HG03460 (cell line): ENCODE measurements around the gene OR1E2.
"Not testable (repeated sequence)": the region's sequence is repeated elsewhere in the genome, so short reads cannot be mapped to it uniquely, and the experiment has no call there.

Experiments used
- ATAC-seq: cut with Tn5 transposase; IDR thresholded peaks from one replicate; pipeline ENCODE4 v1.9.1; 2021; ENCODE audit not compliant: unreplicated experiment

OR1E2 gene

GRCh38 chr17:3398310-3398709 is 35.3 kb downstream of the OR1E2 start, which contains the start of gene OR1E1:
Gene OR1E1, minus strand, starts transcription at chr17:3398410. Its CDS starts 0 bp downstream, at chr17:3398410.
- no peak for ATAC-seq

- ATAC-seq = not testable (repeated sequence)
Observed at GRCh38 chr17:3397801-3398200, 35.8 kb downstream of the OR1E2 start.

GRCh38 chr17:3389791-3390190 is 43.9 kb downstream of the OR1E2 start:
- no peak for ATAC-seq

GRCh38 chr17:3385869-3386816 is 47.5 kb downstream of the OR1E2 start, which contains the start of gene OR3A2:
Gene OR3A2, minus strand, starts transcription at chr17:3386308.
- ATAC-seq = no peak
